K562 (cell line): Measurements from ENCODE around the gene KIF9. TPM values are rescaled to one million over a fixed set of nuclear protein-coding genes. Genes with fewer than 3 reads are reported as not detected.
A peak's percentile ranks its signal among the peaks of the same experiment; 100 is the strongest.

ENCODE experiments used
- ADNP ChIP-seq: fragments of 200-800 bp; sonication (Bioruptor generic); IDR thresholded peaks from 2 replicates; pipeline ENCODE4 v1.6.1; 2016; ENCODE audit warnings: missing genetic modification characterization, missing compliant biosample characterization
- CBX5 ChIP-seq: IDR thresholded peaks from 2 replicates; pipeline ENCODE4 v1.6.1; 2014; ENCODE audit warnings: low read depth, borderline replicate concordance
- FOXM1 ChIP-seq, 2 experiments: fragments of 450-650 bp in 1 of 2; sonication (generic) in 1 of 2; formaldehyde crosslinking in 1 of 2; IDR thresholded peaks; 2 replicates each; pipeline versions ENCODE4 v1.6.1 to v1.9.0; 2017 to 2022; ENCODE audit warnings: low read depth in 2 of 2, mild to moderate bottlenecking in 2 of 2, missing genetic modification reagents in 1 of 2, moderate library complexity in 1 of 2
- MAFG ChIP-seq: fragments of 450-650 bp; conservative IDR thresholded peaks from 2 replicates; pipeline ENCODE4 v1.6.1; 2016; ENCODE audit warnings: missing genetic modification characterization, missing compliant biosample characterization
- MYC ChIP-seq, 2 experiments: fragments of 250-450 bp in 1 of 2; sonication (Bioruptor Pico) in 1 of 2; IDR thresholded peaks; 2 replicates each; pipeline versions ENCODE4 v1.5.1 to v1.6.1; 2012 to 2021; ENCODE audit warnings: low read depth in 2 of 2, borderline replicate concordance in 1 of 2, improper control_type of control experiment in 1 of 2, low read length in 1 of 2, mild to moderate bottlenecking in 1 of 2, moderate library complexity in 1 of 2
- NFRKB ChIP-seq: fragments of 450-650 bp; IDR thresholded peaks from 2 replicates; pipeline ENCODE4 v1.6.1; 2016; ENCODE audit warnings: low read depth
- NR4A1 ChIP-seq, 2 experiments: fragments of 250-450 bp in 1 of 2; fragments of 450-650 bp in 1 of 2; sonication (Bioruptor Pico) in 1 of 2; IDR thresholded peaks; 2 replicates each; pipeline versions ENCODE4 v1.4.0 to v1.6.1; 2016 to 2020; ENCODE audit warnings: mild to moderate bottlenecking in 2 of 2, missing compliant biosample characterization in 1 of 2, missing genetic modification characterization in 1 of 2, moderate library complexity in 1 of 2
- RBM14 ChIP-seq: fragments of 200-400 bp; formaldehyde crosslinking; IDR thresholded peaks from 2 replicates; pipeline ENCODE4 v1.6.1; 2018; ENCODE audit warnings: low read depth, mild to moderate bottlenecking, low read length, moderate library complexity, borderline replicate concordance; ENCODE audit not compliant: insufficient read depth
- SPI1 ChIP-seq: IDR thresholded peaks from 2 replicates; pipeline ENCODE4 v1.6.1; 2011; ENCODE audit warnings: low read depth, low read length, control low read depth, borderline replicate concordance
- ZBTB17 ChIP-seq: fragments of 450-650 bp; formaldehyde crosslinking; IDR thresholded peaks from 2 replicates; pipeline ENCODE4 v1.4.0; 2020; ENCODE audit warnings: mild to moderate bottlenecking
- polyA plus RNA-seq, 8 experiments: library from polyadenylated mRNA; depleted of rRNA in 4 of 8; stranded (reverse) in 5 of 8; unstranded in 3 of 8; fragments of >200 nt; fragmentation: Nextera tagmentation in 2 of 8; fragmentation: Illumina TruSeq in 1 of 8; extraction: Ambion mirVana in 2 of 8; extraction: Trizol in 1 of 8; gene quantifications; 2 replicates each; pipeline versions ENCODE4 v1.2.1 to v1.2.3, GENCODE V29; 2011 to 2014; ENCODE audit warnings: inconsistent platforms in 1 of 8, missing spikeins in 1 of 8
- total RNA-seq, 7 experiments: library from RNA; depleted of rRNA in 6 of 7; stranded (reverse); fragments of >200 nt in 6 of 7; fragmentation: Illumina TruSeq in 2 of 7; extraction: Trizol in 2 of 7; gene quantifications; 2 replicates each; pipeline versions ENCODE4 v1.2.1 to v1.2.3, GENCODE V29; 2011 to 2021; ENCODE audit warnings: low replicate concordance in 1 of 7
- TF ChIP-seq, protein P1 (sequence below), 2 experiments: fragments of 450-650 bp; IDR thresholded peaks; 2 replicates each; pipeline ENCODE4 v1.6.1; 2018; ENCODE audit warnings: mild to moderate bottlenecking in 2 of 2, low read depth in 1 of 2; ENCODE audit not compliant: partially characterized antibody in 2 of 2
- TF ChIP-seq, protein P2 (sequence below), 3 experiments: IDR thresholded peaks in 2 of 3; conservative IDR thresholded peaks in 1 of 3; 2 replicates each; pipeline ENCODE4 v1.5.1; 2011 to 2012; ENCODE audit warnings: low read length in 3 of 3, mild to moderate bottlenecking in 3 of 3, control low read depth in 2 of 3, improper control_type of control experiment in 1 of 3, inconsistent platforms in 1 of 3, low read depth in 1 of 3, mixed read lengths in 1 of 3, moderate library complexity in 1 of 3; ENCODE audit not compliant: insufficient read depth in 2 of 3
- TF ChIP-seq, protein P3 (sequence below): fragments of 250-450 bp; sonication (Bioruptor Pico); IDR thresholded peaks from 2 replicates; pipeline ENCODE4 v1.5.1; 2021; ENCODE audit warnings: mild to moderate bottlenecking
- TF ChIP-seq, protein P4 (sequence below): fragments of 450-650 bp; formaldehyde crosslinking; IDR thresholded peaks from 2 replicates; pipeline ENCODE4 v1.4.0; 2020; ENCODE audit warnings: mild to moderate bottlenecking, moderate library complexity

The KIF9 gene
- total and polyA plus RNA-seq, 9 of the 15 experiments (the other 6 are each of a cell fraction or from before 2014, with no cell fraction given) = 16.9 to 56.9 (median 25.0) TPM

DNA sequence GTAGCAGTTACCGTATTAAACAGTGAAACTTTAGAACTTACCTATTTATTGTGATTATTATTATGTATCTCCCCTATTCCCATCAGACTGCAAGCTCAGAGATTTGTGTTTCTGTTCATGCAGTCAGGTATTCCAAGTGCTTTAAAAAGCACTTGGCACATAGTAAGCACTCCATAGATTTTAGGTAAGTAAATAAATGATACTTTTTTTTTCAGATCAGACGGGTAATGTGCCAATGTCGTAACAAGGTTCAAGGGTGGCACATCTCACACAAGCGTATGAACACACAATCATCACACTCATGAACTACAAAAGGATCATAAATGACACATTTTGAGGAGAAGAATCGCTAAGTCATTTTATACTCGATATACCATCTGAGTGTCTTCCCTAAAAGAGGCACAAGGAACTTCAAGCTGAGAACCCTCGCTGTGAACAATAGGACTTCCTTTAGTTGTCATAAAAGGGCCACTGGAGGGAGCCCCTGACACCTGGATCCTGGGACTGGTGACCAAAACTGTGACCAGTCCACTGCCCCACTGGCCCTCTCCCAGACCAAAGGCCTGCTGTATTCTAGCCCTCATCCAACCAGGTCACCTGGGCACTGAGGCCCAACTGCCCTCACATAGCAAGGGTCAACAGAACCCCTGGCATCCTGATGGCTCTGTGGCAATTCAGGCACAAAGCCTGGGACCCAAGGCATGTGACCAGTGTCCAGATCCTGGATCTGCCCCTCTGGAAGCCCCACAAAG lies 32.1 kb downstream of the KIF9 start (continued):
- TF ChIP-seq, protein P1, sequence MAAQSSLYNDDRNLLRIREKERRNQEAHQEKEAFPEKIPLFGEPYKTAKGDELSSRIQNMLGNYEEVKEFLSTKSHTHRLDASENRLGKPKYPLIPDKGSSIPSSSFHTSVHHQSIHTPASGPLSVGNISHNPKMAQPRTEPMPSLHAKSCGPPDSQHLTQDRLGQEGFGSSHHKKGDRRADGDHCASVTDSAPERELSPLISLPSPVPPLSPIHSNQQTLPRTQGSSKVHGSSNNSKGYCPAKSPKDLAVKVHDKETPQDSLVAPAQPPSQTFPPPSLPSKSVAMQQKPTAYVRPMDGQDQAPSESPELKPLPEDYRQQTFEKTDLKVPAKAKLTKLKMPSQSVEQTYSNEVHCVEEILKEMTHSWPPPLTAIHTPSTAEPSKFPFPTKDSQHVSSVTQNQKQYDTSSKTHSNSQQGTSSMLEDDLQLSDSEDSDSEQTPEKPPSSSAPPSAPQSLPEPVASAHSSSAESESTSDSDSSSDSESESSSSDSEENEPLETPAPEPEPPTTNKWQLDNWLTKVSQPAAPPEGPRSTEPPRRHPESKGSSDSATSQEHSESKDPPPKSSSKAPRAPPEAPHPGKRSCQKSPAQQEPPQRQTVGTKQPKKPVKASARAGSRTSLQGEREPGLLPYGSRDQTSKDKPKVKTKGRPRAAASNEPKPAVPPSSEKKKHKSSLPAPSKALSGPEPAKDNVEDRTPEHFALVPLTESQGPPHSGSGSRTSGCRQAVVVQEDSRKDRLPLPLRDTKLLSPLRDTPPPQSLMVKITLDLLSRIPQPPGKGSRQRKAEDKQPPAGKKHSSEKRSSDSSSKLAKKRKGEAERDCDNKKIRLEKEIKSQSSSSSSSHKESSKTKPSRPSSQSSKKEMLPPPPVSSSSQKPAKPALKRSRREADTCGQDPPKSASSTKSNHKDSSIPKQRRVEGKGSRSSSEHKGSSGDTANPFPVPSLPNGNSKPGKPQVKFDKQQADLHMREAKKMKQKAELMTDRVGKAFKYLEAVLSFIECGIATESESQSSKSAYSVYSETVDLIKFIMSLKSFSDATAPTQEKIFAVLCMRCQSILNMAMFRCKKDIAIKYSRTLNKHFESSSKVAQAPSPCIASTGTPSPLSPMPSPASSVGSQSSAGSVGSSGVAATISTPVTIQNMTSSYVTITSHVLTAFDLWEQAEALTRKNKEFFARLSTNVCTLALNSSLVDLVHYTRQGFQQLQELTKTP (IDR thresholded peaks at IDR 0.05; ENCODE audit: low read depth in 1 of 2, partially characterized antibody in 2 of 2) = no peak
- TF ChIP-seq FOXM1 (IDR thresholded peaks at IDR 0.05; ENCODE audit: low read depth) (no peak), FOXM1 (CRISPR knock-in tag; IDR thresholded peaks at IDR 0.05; ENCODE audit: low read depth) (no peak), MYC (IDR thresholded peaks at IDR 0.05; ENCODE audit: low read depth, low read length) (0 out of 2 replicates have a peak, but pooled peaks have one; percentile 16), MYC (CRISPR knock-in tag; IDR thresholded peaks at IDR 0.05; ENCODE audit: borderline replicate concordance, low read depth) (no peak), RBM14 (no peak), ADNP (no peak), CBX5 (no peak), ZBTB17 (CRISPR knock-in tag) (peak; percentile 18; the same call in 1 of the 2 replicates), NFRKB (no peak), MAFG (tag) (0 out of 2 replicates have a peak, but pooled peaks have one; percentile 7), SPI1 (peak; percentile 57; the same call in 1 of the 2 replicates), NR4A1 (CRISPR knock-in tag; IDR thresholded peaks at IDR 0.05) (no peak), NR4A1 (tag; IDR thresholded peaks at IDR 0.05) (0 out of 2 replicates have a peak, but pooled peaks have one; percentile 31)
- TF ChIP-seq, protein P2, sequence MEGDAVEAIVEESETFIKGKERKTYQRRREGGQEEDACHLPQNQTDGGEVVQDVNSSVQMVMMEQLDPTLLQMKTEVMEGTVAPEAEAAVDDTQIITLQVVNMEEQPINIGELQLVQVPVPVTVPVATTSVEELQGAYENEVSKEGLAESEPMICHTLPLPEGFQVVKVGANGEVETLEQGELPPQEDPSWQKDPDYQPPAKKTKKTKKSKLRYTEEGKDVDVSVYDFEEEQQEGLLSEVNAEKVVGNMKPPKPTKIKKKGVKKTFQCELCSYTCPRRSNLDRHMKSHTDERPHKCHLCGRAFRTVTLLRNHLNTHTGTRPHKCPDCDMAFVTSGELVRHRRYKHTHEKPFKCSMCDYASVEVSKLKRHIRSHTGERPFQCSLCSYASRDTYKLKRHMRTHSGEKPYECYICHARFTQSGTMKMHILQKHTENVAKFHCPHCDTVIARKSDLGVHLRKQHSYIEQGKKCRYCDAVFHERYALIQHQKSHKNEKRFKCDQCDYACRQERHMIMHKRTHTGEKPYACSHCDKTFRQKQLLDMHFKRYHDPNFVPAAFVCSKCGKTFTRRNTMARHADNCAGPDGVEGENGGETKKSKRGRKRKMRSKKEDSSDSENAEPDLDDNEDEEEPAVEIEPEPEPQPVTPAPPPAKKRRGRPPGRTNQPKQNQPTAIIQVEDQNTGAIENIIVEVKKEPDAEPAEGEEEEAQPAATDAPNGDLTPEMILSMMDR (IDR thresholded peaks at IDR 0.05 in 2 of 3, conservative IDR thresholded peaks at IDR 0.05 in 1 of 3; ENCODE audit: insufficient read depth in 2 of 3, low read depth in 1 of 3, low read length in 3 of 3) = peak; percentile 84 to 90 (median 87)
- TF ChIP-seq, protein P3, sequence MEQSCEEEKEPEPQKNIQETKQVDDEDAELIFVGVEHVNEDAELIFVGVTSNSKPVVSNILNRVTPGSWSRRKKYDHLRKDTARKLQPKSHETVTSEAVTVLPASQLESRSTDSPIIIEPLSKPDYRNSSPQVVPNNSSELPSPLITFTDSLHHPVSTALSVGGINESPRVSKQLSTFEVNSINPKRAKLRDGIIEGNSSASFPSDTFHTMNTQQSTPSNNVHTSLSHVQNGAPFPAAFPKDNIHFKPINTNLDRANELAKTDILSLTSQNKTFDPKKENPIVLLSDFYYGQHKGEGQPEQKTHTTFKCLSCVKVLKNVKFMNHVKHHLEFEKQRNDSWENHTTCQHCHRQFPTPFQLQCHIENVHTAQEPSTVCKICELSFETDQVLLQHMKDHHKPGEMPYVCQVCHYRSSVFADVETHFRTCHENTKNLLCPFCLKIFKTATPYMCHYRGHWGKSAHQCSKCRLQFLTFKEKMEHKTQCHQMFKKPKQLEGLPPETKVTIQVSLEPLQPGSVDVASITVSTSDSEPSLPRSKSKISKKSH (CRISPR knock-in tag) = no peak
- TF ChIP-seq, protein P4, sequence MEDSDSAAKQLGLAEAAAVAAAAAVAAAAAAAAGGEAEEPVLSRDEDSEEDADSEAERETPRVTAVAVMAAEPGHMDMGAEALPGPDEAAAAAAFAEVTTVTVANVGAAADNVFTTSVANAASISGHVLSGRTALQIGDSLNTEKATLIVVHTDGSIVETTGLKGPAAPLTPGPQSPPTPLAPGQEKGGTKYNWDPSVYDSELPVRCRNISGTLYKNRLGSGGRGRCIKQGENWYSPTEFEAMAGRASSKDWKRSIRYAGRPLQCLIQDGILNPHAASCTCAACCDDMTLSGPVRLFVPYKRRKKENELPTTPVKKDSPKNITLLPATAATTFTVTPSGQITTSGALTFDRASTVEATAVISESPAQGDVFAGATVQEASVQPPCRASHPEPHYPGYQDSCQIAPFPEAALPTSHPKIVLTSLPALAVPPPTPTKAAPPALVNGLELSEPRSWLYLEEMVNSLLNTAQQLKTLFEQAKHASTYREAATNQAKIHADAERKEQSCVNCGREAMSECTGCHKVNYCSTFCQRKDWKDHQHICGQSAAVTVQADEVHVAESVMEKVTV (CRISPR knock-in tag) = peak; percentile 86
